Measurements from ENCODE around the gene EEF1E1.

GRCh38 chr6:8064638-8065518 is 37.5 kb downstream of the EEF1E1 start:
- TF ChIP-seq POLR2A (IDR thresholded peaks at IDR 0.05; ENCODE audit: low read depth, low read length), result no peak; the same call in none of the 2 replicates
- TF ChIP-seq POLR2AphosphoS5 (IDR thresholded peaks at IDR 0.05; ENCODE audit: low read depth, low read length), result no peak

Data from GM12892 (cell line).